Nephron progenitor cell (in vitro differentiated cells): ENCODE results near the gene MBNL2.

Experiments used
- DNase-seq: peaks from one replicate; pipeline ENCODE4 v3.0.0; 2021
- H3K27ac Mint-ChIP-seq: 2 replicates; pipeline ENCODE4 v1.8.0; 2021; ENCODE audit warnings: mild to moderate bottlenecking, moderate library complexity, mixed read lengths
- H3K27me3 Mint-ChIP-seq: 2 replicates; pipeline ENCODE4 v1.8.0; 2021; ENCODE audit warnings: mild to moderate bottlenecking, low read depth, mixed read lengths; ENCODE audit not compliant: poor library complexity
- H3K36me3 Mint-ChIP-seq: 2 replicates; pipeline ENCODE4 v1.8.0; 2021; ENCODE audit warnings: low read depth, mixed read lengths
- H3K4me1 Mint-ChIP-seq: 2 replicates; pipeline ENCODE4 v1.8.0; 2021; ENCODE audit warnings: mixed read lengths
- H3K4me3 Mint-ChIP-seq: 2 replicates; pipeline ENCODE4 v1.8.0; 2021; ENCODE audit warnings: mild to moderate bottlenecking, moderate library complexity, mixed read lengths
- H3K9me3 Mint-ChIP-seq: 2 replicates; pipeline ENCODE4 v1.8.0; 2021; ENCODE audit warnings: mild to moderate bottlenecking, moderate library complexity, mixed read lengths
- TF ChIP-seq, protein P1 (sequence below): fragments of 200-600 bp; sonication (generic); IDR thresholded peaks from 2 replicates; pipeline ENCODE4 v1.5.0; 2021; ENCODE audit warnings: antibody characterized with exemption

Gene MBNL2

DNA sequence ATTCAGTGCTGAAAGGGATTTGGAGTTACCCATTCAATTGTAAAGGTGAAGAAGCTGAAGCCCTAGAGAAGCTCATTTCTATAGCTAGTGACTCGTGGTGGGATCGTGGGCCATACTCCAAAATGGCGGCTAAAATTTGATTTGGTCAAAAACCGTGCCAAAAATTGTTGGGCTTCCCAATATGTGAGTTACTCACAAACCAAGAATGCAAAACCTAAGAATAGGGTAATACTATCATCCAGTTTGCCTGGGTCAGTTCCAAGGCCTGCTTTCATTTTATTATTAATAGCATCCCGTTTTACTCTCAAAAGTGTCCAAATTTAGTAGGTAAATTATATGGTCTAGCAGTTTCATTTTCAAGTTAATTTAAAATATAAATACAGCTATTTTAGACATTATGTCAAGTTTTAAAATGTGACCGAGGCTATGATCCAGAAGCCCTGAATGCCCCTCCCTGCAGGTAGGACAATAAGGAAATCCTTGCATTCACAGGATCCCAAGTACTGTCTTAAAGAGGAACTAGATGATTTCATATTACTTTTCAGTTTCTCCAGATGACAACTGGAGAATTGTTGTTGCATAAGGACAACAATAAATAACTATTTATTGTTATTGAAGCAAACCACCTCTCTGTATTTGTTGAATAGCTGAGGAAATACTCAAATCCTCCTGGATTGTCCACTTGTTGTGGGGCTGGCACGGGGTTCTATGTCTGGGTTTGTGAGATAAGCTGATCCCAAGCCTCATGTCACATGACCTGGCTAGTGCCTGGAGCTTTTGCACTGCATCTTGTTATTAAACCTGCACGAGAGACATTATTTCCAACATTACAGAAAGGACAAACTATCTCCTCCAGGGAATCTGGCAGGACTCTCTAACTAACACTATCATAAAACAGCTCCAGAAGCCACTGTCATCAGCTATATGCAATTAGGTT is 200.3 kb downstream of the MBNL2 start:
- Mint-ChIP-seq H3K4me3 (no peak overlapping the region), H3K9me3 (no peaks in the 10 kb centered on the region), H3K27ac (no peak overlapping the region), H3K27me3 (peaks cover 5% of the 10 kb centered on the region), H3K36me3 (no peaks in the 10 kb centered on the region), H3K4me1 (peaks cover 23% of the 10 kb centered on the region)
- DNase-seq: no peak
- TF ChIP-seq, protein P1, sequence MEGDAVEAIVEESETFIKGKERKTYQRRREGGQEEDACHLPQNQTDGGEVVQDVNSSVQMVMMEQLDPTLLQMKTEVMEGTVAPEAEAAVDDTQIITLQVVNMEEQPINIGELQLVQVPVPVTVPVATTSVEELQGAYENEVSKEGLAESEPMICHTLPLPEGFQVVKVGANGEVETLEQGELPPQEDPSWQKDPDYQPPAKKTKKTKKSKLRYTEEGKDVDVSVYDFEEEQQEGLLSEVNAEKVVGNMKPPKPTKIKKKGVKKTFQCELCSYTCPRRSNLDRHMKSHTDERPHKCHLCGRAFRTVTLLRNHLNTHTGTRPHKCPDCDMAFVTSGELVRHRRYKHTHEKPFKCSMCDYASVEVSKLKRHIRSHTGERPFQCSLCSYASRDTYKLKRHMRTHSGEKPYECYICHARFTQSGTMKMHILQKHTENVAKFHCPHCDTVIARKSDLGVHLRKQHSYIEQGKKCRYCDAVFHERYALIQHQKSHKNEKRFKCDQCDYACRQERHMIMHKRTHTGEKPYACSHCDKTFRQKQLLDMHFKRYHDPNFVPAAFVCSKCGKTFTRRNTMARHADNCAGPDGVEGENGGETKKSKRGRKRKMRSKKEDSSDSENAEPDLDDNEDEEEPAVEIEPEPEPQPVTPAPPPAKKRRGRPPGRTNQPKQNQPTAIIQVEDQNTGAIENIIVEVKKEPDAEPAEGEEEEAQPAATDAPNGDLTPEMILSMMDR: no peak

DNA sequence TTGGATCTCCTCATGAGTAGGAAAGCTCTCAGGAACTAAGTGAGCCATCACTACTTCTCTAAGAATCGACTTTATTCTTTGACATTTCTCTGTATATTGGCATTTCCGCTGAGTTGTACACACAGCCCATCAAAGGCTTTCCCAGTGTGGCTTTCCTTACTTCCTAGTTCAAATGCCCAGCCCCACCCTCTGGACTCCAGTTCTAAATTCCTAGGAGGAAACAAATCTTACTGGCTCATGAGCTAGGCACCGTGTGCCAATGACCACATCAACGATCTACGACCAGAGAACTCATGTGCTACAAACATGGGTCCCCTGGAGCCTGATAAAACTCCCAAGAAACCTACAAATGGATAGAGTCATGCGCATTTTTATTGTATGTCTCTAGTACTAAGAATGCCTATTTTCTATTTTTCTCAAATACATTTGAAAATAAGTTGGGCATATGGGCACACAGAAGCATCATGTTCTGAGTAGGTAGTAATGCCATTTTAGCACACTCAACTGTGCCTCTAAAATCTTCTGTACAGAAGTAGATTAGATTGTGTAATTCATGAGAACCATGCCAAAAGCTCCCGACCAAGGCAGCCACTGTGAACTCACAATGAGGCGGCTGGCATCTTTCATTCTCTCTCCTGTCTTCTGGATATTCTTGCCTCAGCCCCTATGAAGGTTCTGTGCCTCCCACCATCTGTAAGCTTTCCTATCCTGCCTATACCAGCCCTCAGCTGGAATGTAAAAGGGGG is 201.3 kb downstream of the MBNL2 start:
- Mint-ChIP-seq H3K4me3 (no peak overlapping the region), H3K9me3 (no peaks in the 10 kb centered on the region), H3K27me3 (peaks cover 5% of the 10 kb centered on the region), H3K27ac (no peak overlapping the region), H3K4me1 (peaks cover 13% of the 10 kb centered on the region), H3K36me3 (no peaks in the 10 kb centered on the region)
- DNase-seq: no peak
- TF ChIP-seq, protein P1: no peak

DNA sequence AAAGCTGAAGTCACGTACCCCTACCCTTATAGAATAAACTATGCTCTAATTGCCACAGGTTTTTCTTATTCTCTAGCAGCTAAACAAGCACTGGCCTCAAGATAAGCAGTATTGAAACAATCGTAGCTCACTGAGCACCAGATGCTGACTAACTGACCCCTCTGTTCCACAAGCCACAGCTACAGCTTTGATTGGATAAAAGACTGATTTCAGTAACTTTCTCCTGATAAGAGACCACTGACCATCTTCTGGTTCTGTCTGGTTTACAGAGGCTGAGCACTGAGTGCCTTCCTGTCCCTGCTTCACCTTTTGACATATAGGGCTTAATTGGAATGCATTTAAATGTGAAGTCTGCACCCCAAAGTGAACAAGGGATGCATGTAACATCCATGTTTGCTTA is 203.5 kb downstream of the MBNL2 start:
- Mint-ChIP-seq H3K4me3 (no peak overlapping the region), H3K36me3 (no peaks in the 10 kb centered on the region), H3K27ac (no peak overlapping the region), H3K27me3 (peaks cover 5% of the 10 kb centered on the region), H3K9me3 (no peaks in the 10 kb centered on the region), H3K4me1 (peaks cover 11% of the 10 kb centered on the region)
- TF ChIP-seq, protein P1: no peak
- no peak for DNase-seq

DNA sequence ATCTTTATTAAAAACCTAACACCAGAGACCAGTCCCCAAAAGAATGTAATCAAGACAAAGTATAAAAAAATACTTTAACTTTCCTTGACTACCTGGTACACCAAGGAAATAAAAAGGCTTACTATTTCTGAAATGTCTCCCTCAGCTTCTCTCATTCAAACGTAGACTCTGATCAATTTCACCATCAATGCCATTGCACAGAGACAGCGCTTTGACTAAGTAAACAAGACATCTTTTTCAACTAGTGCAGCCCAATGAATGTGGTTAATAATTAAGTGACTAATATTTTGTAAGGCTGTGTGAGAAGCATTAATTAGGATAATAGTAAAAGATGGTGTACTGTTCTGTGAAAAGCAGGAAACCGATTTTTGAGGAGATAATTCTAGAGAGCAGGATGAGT is 204.6 kb downstream of the MBNL2 start:
- Mint-ChIP-seq H3K4me3 (no peak overlapping the region), H3K36me3 (no peaks in the 10 kb centered on the region), H3K9me3 (no peaks in the 10 kb centered on the region), H3K27me3 (peaks cover 5% of the 10 kb centered on the region), H3K4me1 (peaks cover 20% of the 10 kb centered on the region), H3K27ac (no peak overlapping the region)
- DNase-seq: no peak
- TF ChIP-seq, protein P1: no peak

DNA sequence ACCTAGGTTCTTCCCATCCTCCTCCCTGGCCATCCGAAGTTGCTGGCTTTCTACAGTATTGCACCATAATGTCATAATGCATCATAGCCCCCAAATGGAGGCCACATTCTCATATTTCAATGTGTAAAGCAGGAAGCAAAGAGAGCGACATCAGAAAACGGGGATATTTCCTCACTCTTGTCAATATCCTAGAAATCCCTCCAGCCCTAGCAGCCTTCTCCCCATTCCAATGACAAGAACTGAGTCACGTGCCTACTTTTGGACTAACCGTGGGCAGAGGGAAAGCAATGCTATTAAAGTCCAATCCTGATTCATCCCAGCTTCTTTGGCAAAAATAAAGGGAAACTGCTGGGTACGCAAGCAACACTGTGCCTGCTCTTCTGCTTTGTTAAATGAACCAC is 207.5 kb downstream of the MBNL2 start:
- TF ChIP-seq, protein P1: no peak
- DNase-seq: no peak
- Mint-ChIP-seq H3K4me3 (peak overlapping the region; percentile 48), H3K9me3 (peaks cover 8% of the 10 kb centered on the region), H3K27ac (no peak overlapping the region), H3K27me3 (peaks cover 8% of the 10 kb centered on the region), H3K36me3 (no peaks in the 10 kb centered on the region), H3K4me1 (peaks cover 32% of the 10 kb centered on the region)
